GM13977 (cell line): ENCODE measurements around the gene ACSM6.
"Not testable (repeated sequence)": the region's sequence is repeated elsewhere in the genome, so short reads cannot be mapped to it uniquely, and the experiment has no call there.

Experiments used
- DNase-seq: peaks from one replicate; pipeline ENCODE4 v3.0.0; 2012; ENCODE audit warnings: low spot score
- CTCF ChIP-seq: IDR thresholded peaks from 2 replicates; pipeline ENCODE4 v1.5.1; 2012; ENCODE audit warnings: mild to moderate bottlenecking, control low read depth; ENCODE audit not compliant: insufficient read depth; ENCODE audit errors: extremely low read depth, missing control alignments
- in situ Hi-C: fragments of 300-500 bp; cut with MboI; formaldehyde crosslinking; loops from one replicate; pipeline ENCODE4 v1.12.0; 2022; ENCODE audit warnings: low sequenced_read_pairs, low pct_unique_long_range_greater_than_20kb, mixed read lengths, inconsistent platforms; ENCODE audit not compliant: unreplicated experiment

The ACSM6 gene

GRCh38 chr10:95229724-95230627, 35.9 kb downstream of the ACSM6 start:
- TF ChIP-seq CTCF: no peak
- in situ Hi-C loops: no loop called here
- DNase-seq: no peak

- peak; percentile 41 for DNase-seq
- in situ Hi-C loops: not testable (repeated sequence)
Measured at GRCh38 chr10:95230677-95231586, 36.9 kb downstream of the ACSM6 start.

- no peak for DNase-seq
- in situ Hi-C loops: no loop called here
Measured at GRCh38 chr10:95233377-95234034, 39.5 kb downstream of the ACSM6 start.

GRCh38 chr10:95234951-95235350, 40.9 kb downstream of the ACSM6 start:
- TF ChIP-seq CTCF: no peak
- DNase-seq: no peak
- in situ Hi-C loops: no loop called here

More at GRCh38 chr10:95233377-95234034, 39.5 kb downstream of the ACSM6 start:
- no peak for TF ChIP-seq CTCF

GRCh38 chr10:95235676-95236067, 41.6 kb downstream of the ACSM6 start:
- no peak for TF ChIP-seq CTCF
- in situ Hi-C loops: no loop called here
- no peak for DNase-seq

GRCh38 chr10:95236068-95236903, 42.2 kb downstream of the ACSM6 start:
- in situ Hi-C loops: no loop called here
- DNase-seq: peak; percentile 41
- no peak for TF ChIP-seq CTCF
